Progenitor cell of endocrine pancreas (in vitro differentiated cells): Measurements from ENCODE around the gene HIP1. TPM values are rescaled to one million over a fixed set of nuclear protein-coding genes. Genes with fewer than 3 reads are reported as not detected.

Source experiments
- DNase-seq: peaks from one replicate; pipeline ENCODE4 v3.0.0; 2021; ENCODE audit warnings: low spot score; ENCODE audit not compliant: unreplicated experiment
- H3K27ac Mint-ChIP-seq: 2 replicates; pipeline ENCODE4 v1.8.0; 2021; ENCODE audit warnings: mild to moderate bottlenecking, moderate library complexity, mixed read lengths
- H3K27me3 Mint-ChIP-seq: 2 replicates; pipeline ENCODE4 v1.8.0; 2021; ENCODE audit warnings: mixed read lengths
- H3K36me3 Mint-ChIP-seq: 2 replicates; pipeline ENCODE4 v1.8.0; 2022; ENCODE audit warnings: mixed read lengths; ENCODE audit not compliant: insufficient read depth
- H3K4me1 Mint-ChIP-seq: 2 replicates; pipeline ENCODE4 v1.8.0; 2021; ENCODE audit warnings: low read depth, mixed read lengths
- H3K4me3 Mint-ChIP-seq: 2 replicates; pipeline ENCODE4 v1.8.0; 2021; ENCODE audit warnings: low read depth, mild to moderate bottlenecking, moderate library complexity, mixed read lengths
- H3K9me3 Mint-ChIP-seq: 2 replicates; pipeline ENCODE4 v1.8.0; 2021; ENCODE audit warnings: low read depth, mixed read lengths
- total RNA-seq: library from RNA; stranded (reverse); gene quantifications from 2 replicates; pipeline ENCODE4 v1.2.1, GENCODE V29; 2021
- TF ChIP-seq, protein P1 (sequence below): fragments of 200-600 bp; sonication (generic); IDR thresholded peaks from one replicate; pipeline ENCODE4 v1.5.0; 2021; ENCODE audit warnings: antibody characterized with exemption, mild to moderate bottlenecking; ENCODE audit not compliant: unreplicated experiment

Gene HIP1
- total RNA-seq, 1 donor from 2014 or later, result 66.6 TPM

DNA sequence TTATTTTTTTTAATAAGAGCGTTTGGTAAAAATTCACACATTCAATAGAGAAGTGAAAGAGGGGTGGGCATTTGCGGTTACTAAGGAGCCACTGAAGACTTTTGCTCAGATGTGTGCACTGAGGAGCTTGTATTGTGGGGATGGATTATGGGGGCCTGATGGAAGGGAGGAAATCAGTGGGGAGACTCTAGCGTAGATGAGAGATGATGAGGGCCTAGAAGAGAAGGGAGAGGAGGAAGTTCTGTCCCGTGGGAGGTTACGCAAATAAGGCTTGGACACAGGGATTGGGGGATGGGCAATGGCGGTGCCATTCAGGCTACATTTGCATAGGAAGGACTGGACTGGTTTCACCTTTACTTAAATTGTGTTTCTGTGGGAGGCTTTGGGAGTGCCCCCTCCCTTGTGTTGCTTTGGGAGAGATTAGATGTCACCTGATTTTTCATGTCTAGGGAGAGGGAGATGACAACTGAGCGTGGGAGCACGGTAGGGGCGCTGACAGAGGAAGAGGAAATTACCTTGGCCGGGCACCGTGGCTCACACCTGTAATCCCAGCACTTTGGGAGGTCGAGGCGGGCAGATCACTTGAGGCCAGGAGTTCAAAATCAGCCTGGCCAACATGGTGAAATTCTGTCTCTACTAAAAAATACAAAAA lies 2.2 kb upstream of the HIP1 start:
- Mint-ChIP-seq H3K27ac (no peak overlapping the region), H3K4me1 (peaks cover 10% of the 10 kb centered on the region), H3K27me3 (peaks cover 37% of the 10 kb centered on the region), H3K9me3 (no peaks in the 10 kb centered on the region), H3K4me3 (no peak overlapping the region), H3K36me3 (no peaks in the 10 kb centered on the region)
- TF ChIP-seq, protein P1, sequence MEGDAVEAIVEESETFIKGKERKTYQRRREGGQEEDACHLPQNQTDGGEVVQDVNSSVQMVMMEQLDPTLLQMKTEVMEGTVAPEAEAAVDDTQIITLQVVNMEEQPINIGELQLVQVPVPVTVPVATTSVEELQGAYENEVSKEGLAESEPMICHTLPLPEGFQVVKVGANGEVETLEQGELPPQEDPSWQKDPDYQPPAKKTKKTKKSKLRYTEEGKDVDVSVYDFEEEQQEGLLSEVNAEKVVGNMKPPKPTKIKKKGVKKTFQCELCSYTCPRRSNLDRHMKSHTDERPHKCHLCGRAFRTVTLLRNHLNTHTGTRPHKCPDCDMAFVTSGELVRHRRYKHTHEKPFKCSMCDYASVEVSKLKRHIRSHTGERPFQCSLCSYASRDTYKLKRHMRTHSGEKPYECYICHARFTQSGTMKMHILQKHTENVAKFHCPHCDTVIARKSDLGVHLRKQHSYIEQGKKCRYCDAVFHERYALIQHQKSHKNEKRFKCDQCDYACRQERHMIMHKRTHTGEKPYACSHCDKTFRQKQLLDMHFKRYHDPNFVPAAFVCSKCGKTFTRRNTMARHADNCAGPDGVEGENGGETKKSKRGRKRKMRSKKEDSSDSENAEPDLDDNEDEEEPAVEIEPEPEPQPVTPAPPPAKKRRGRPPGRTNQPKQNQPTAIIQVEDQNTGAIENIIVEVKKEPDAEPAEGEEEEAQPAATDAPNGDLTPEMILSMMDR, result no peak
- no peak for DNase-seq

DNA sequence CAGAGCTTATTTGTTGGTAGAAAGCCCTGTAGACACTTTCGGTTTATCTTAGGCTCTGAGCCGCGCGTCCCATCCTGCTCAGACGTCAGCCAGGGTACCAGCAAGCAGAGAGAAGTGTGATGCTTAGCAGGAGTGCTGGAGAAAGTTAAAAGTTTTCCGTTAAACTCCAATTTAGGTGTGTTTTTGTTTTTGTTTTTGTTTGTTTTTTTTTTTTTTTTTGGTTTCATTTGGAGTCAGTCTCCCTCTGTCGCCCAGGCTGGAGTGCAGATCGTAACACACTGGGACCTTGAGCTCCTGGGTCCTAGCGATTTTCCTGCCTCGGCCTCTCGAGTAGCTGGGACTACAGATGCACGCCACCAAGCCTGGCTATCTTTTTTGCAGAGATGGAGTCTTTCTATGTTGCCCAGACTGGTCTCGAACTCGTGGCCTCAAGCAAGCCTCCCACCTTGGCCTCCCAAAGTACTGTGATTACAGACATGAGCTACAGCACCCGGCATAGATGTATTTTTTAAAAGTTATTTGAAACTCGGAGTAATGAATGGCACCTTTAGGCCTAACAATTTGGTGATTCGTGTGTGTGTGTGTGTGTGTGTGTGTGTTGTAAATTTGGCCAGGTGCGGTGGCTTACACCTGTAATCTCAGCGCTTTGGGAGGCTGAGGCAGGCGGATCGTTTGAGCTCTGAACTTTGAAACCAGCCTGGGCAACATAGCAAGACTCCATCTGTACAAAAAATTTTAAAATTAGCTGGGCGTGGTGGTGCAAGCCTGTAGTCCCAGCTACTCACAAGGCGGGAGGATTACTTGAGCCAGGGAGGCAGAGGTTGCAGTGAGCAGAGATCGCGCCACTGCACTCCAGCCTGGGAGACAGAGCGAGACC lies 1.3 kb upstream of the HIP1 start:
- peak overlapping the region; percentile 88 for H3K27ac Mint-ChIP-seq
- H3K9me3 Mint-ChIP-seq, result no peaks in the 10 kb centered on the region
- H3K4me3 Mint-ChIP-seq, result peak overlapping the region; percentile 90
- H3K36me3 Mint-ChIP-seq, result no peaks in the 10 kb centered on the region
- H3K27me3 Mint-ChIP-seq, result peaks cover 37% of the 10 kb centered on the region
- peaks cover 10% of the 10 kb centered on the region for H3K4me1 Mint-ChIP-seq
- DNase-seq, result no peak
- TF ChIP-seq, protein P1, result no peak

DNA sequence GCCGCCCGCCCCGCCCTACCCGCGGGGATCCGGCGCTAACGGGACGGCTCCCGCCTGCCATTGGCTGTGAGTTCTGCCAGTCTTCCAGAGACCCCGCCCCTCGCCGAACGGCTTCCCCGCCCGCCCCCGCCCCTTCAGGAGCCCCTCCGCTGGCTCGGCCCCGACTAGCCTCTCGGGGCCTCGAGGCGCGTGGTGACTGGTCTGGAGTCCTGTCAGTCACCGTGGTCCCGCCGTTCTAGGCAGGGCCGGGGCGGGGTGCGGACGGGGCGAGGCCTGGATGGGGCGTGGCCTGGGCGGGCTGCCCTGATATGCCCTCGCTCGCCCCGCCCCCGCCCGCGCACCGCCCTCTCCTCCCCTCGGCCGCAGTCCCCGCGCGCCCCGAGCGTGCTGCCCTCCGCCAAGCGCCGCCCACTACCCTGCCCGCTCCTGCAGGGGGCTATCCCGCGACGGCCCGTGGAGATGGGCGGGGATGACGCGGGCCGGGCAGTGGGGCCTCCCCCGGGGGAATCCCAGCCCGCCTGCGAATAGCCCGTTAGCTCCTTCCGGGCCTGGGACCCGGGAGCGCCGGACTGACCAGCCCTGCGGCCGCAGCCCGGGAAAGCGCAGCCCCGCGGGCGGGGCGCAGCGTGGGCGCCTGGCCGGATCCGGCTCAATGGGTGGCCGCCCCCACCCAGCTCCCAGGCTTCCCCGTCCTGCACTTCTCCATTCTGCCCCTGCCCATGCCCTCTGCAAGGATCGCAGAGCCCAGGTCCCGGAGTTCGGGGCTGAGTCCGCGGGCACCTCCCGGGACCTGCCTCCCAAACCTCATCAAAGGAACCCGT lies 444 bp upstream of the HIP1 start:
- DNase-seq, result peak; percentile 100
- Mint-ChIP-seq H3K9me3 (no peaks in the 10 kb centered on the region), H3K36me3 (no peaks in the 10 kb centered on the region), H3K4me3 (peak overlapping the region; percentile 90), H3K4me1 (peaks cover 10% of the 10 kb centered on the region), H3K27me3 (peaks cover 37% of the 10 kb centered on the region), H3K27ac (peak overlapping the region; percentile 88)
- TF ChIP-seq, protein P1, result peak; percentile 26

DNA sequence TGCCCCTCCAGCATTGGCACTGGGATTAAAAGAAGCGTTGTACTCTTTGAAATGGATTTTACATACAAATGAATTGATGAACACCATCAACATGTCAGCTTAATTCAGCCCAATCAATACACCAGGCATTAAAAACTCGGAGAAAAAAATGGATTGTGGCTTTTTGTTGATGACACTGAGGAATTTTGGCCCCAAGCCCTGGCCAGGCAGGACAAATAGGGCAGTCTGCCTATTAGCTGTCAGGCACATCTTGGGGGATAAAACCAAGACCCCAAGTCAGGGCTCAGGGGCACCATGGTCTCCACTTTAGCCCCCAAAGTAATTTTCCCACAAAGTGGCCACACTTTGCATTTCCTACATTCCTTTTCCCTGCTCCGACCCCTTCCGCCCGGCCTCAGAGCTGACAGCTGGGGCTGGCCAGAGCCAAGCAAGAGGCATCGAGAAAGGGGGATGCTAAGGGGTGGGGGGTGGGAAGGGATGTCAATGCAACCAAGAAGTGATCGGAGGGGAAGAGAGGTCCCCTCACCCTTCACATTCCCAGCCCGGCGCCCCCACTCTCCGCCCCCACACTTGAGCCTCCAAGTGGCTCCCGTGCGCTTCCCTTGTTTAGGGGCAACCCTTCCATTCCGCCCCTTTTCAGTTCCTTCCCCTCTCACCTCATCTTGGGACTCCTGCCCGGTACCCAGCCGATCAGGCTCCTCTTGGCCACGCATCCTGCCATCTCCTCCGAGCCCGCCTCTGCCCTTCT lies 711 bp downstream of the HIP1 start:
- H3K4me1 Mint-ChIP-seq, result peaks cover 10% of the 10 kb centered on the region
- H3K27ac Mint-ChIP-seq, result peak overlapping the region; percentile 43
- no peaks in the 10 kb centered on the region for H3K9me3 Mint-ChIP-seq
- H3K36me3 Mint-ChIP-seq, result no peaks in the 10 kb centered on the region
- no peak for DNase-seq
- TF ChIP-seq, protein P1, result no peak
- H3K4me3 Mint-ChIP-seq, result peak overlapping the region; percentile 87
- peaks cover 34% of the 10 kb centered on the region for H3K27me3 Mint-ChIP-seq
